ENCODE data around the gene HTR2A. TPM values are rescaled to one million over a fixed set of nuclear protein-coding genes. Genes with fewer than 3 reads are reported as not detected.

The HTR2A gene
- total RNA-seq, 8 experiments from 2014 or later = 0.08 to 8.3 (median 0.62) TPM

GRCh38 chr13:46861959-46862358 is 34.9 kb downstream of the HTR2A start:
- WGBS, 10 experiments = 0 to 88% (median 80%) methylated on average over 1 of the region's 1 CpG; no CpG with 5 or more reads in 3 of the 10 experiments
- in situ Hi-C loops (cut with MboI; ENCODE audit: low pct_unique_long_range_greater_than_20kb in 2 of 9, low sequenced_read_pairs in 9 of 9, unreplicated experiment in 9 of 9) = no loop called here
- H3K4me1 ChIP-seq (replicated peaks in 1 of 2) = peaks cover 0 to 5% of the 10 kb centered on the region in 2 donors
- H3K27ac ChIP-seq = no peak overlapping the region
- no peak overlapping the region for H3K4me3 ChIP-seq
- ATAC-seq (replicated peaks in 6 of 8) = no peak

DNA sequence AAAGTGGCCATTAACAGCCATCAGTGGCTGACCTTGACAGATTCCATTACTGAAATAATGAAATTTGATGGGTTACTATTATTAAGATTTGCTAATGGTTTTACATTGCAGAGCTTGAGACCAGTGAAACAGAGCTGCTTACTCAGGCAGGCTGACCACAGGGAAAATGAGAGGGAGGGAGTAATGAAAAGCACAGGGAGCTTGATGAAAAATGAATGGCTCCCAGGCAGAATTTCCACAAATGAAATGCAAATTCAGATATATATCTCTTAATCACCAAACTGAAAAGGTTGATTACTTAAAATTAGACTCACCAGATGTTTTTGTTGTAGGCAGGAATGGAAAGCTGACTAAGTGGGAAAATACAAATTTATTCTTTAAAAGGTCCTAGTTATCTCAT is 36.1 kb downstream of the HTR2A start:
- in situ Hi-C loops (cut with MboI; ENCODE audit: low pct_unique_long_range_greater_than_20kb in 2 of 9, low sequenced_read_pairs in 9 of 9, unreplicated experiment in 9 of 9) = no loop called here
- Histone ChIP-seq H3K4me3 (no peak overlapping the region), H3K27ac (no peak overlapping the region), H3K4me1 (replicated peaks in 1 of 2) (no peaks in the 10 kb centered on the region)
- ATAC-seq (replicated peaks in 6 of 8) = peak in 6 of 8 experiments; percentile 38 to 77 (median 58)

DNA sequence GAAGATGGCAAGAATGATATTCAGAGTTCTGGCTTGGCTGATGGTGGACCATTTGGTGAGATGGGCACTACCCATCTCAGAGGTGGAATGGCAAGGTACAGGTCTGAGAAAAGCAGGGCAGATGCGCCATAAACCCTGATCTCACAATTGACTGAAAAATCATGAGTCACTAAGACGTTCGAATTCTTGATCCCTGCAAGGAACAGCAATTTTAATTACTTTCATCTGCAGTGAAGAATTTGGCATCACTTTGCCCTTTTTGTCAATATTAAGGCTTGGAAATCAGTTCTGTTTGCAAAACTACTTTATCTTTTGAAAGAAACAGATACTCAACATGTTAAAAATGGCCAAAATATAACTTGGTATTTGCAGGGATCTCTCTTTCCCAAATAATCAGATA is 38.1 kb downstream of the HTR2A start:
- Histone ChIP-seq H3K4me3 (no peak overlapping the region), H3K27ac (no peak overlapping the region), H3K4me1 (replicated peaks in 1 of 2) (no peaks in the 10 kb centered on the region)
- 0 to 100% (median 88%) methylated on average over 2 to 3 of the region's 3 CpGs; no CpG with 5 or more reads in 3 of the 10 experiments for WGBS, 10 experiments
- ATAC-seq (replicated peaks in 6 of 8) = no peak
- in situ Hi-C loops (cut with MboI; ENCODE audit: low pct_unique_long_range_greater_than_20kb in 2 of 9, low sequenced_read_pairs in 9 of 9, unreplicated experiment in 9 of 9) = no loop called here

- in situ Hi-C loops (cut with MboI; ENCODE audit: low pct_unique_long_range_greater_than_20kb in 2 of 9, low sequenced_read_pairs in 9 of 9, unreplicated experiment in 9 of 9) = no loop called here
- no peak overlapping the region for H3K4me3 ChIP-seq
- 0 to 78% (median 64%) methylated on average over 1 to 3 of the region's 3 CpGs; no CpG with 5 or more reads in 1 of the 10 experiments for WGBS, 10 experiments
- H3K4me1 ChIP-seq (replicated peaks in 1 of 2) = no peaks in the 10 kb centered on the region
- H3K27ac ChIP-seq = no peak overlapping the region
- no peak for ATAC-seq (replicated peaks in 6 of 8)
These were observed 38.7 kb downstream of the HTR2A start for GRCh38 chr13:46858163-46858562.

DNA sequence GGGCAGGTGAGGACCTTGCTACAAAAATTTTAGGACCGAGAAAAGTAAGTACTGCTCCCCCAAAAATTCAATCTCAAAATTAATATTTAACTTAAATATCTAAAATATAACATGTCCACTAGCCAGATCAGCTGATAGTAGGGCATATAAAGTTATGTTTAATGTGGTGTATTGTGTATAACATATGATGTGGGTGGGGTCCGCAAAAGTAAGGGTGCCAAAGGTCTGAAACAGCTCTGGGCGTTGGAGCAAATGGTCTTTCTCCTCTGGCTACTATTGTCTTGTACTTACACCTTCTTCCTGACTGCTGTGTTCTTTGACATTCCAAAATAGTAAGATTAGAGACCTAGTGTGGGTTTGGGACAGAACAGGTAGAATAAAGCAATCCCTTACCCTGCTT is 41.2 kb downstream of the HTR2A start:
- no peak overlapping the region for H3K27ac ChIP-seq
- H3K4me1 ChIP-seq (replicated peaks in 1 of 2) = no peaks in the 10 kb centered on the region
- H3K4me3 ChIP-seq = no peak overlapping the region
- in situ Hi-C loops (cut with MboI; ENCODE audit: low pct_unique_long_range_greater_than_20kb in 2 of 9, low sequenced_read_pairs in 9 of 9, unreplicated experiment in 9 of 9) = no loop called here
- ATAC-seq (replicated peaks in 6 of 8) = no peak
- 41 to 100% (median 79%) methylated on average over 1 to 3 of the region's 3 CpGs; no CpG with 5 or more reads in 3 of the 10 experiments for WGBS, 10 experiments

GRCh38 chr13:46855166-46855565 is 41.7 kb downstream of the HTR2A start:
- ATAC-seq (replicated peaks in 6 of 8) = no peak
- Histone ChIP-seq H3K4me3 (no peak overlapping the region), H3K27ac (no peak overlapping the region), H3K4me1 (replicated peaks in 1 of 2) (no peaks in the 10 kb centered on the region)
- 80 to 100% (median 100%) methylated on average over 1 to 2 of the region's 2 CpGs; no CpG with 5 or more reads in 5 of the 10 experiments for WGBS, 10 experiments
- in situ Hi-C loops (cut with MboI; ENCODE audit: low pct_unique_long_range_greater_than_20kb in 2 of 9, low sequenced_read_pairs in 9 of 9, unreplicated experiment in 9 of 9) = no loop called here

DNA sequence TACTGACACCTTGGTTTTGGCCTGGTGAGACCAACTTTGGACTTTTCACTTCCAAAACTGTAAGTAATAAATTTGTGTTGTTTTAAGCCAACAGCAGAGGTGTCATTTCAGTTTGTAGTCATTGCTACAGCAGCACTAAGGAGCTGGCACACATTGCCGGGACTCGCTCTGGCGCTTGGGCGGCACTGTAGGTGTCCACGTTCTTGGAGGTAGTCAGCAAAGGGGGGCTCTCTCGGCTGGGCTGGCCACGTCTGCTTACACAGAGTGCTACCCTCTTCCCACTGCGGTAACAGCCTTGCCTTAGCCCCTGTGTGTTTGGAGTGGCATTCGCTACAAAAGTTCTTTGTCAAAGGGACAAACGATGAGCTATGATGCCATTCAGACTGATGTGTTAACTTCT is 44.7 kb downstream of the HTR2A start:
- 60 to 94% (median 84%) methylated on average over 1 to 7 of the region's 10 CpGs; no CpG with 5 or more reads in 3 of the 10 experiments for WGBS, 10 experiments
- Histone ChIP-seq H3K4me1 (replicated peaks in 1 of 2) (no peaks in the 10 kb centered on the region), H3K27ac (no peak overlapping the region), H3K4me3 (no peak overlapping the region)
- ATAC-seq (replicated peaks in 6 of 8) = no peak
- in situ Hi-C loops (cut with MboI; ENCODE audit: low pct_unique_long_range_greater_than_20kb in 2 of 9, low sequenced_read_pairs in 9 of 9, unreplicated experiment in 9 of 9) = no loop called here

GRCh38 chr13:46850214-46850613 is 46.6 kb downstream of the HTR2A start:
- in situ Hi-C loops (cut with MboI; ENCODE audit: low pct_unique_long_range_greater_than_20kb in 2 of 9, low sequenced_read_pairs in 9 of 9, unreplicated experiment in 9 of 9) = no loop called here
- Histone ChIP-seq H3K4me1 (replicated peaks in 1 of 2) (no peaks in the 10 kb centered on the region), H3K27ac (no peak overlapping the region), H3K4me3 (no peak overlapping the region)
- WGBS, 10 experiments = 57 to 100% (median 83%) methylated on average over 1 of the region's 1 CpG; no CpG with 5 or more reads in 5 of the 10 experiments
- ATAC-seq (replicated peaks in 6 of 8) = no peak

DNA sequence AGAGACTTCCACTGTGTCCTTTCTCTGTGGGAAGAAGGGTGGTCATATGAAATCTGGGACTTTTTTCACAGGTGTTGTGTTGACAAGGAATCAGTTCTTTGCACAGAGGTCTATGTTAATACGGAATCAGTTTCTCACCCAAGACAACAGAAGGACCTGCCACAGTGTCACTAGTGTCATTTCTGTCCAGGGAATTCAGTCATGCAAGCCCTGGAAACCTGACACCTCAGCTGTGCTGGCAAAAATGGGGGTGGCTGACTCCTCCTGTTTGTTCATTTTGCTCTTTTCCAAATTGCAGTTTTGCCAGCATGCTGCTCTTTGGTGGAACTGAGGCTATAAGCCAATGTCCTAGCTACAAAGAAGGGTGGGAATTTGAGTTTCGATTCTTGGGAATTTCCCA is 50.1 kb downstream of the HTR2A start:
- no peak for ATAC-seq (replicated peaks in 6 of 8)
- WGBS, 10 experiments = 0 to 92% (median 73%) methylated on average over 1 to 2 of the region's 2 CpGs; no CpG with 5 or more reads in 2 of the 10 experiments
- no peaks in the 10 kb centered on the region for H3K4me1 ChIP-seq (replicated peaks in 1 of 2)
- in situ Hi-C loops (cut with MboI; ENCODE audit: low pct_unique_long_range_greater_than_20kb in 2 of 9, low sequenced_read_pairs in 9 of 9, unreplicated experiment in 9 of 9) = loop anchor here in 2 of 9 experiments (25.0 kb wide), 2 partner anchors 916 to 1916 kb away; no protein-coding TSS in a partner anchor
- H3K4me3 ChIP-seq = no peak overlapping the region
- no peak overlapping the region for H3K27ac ChIP-seq

DNA sequence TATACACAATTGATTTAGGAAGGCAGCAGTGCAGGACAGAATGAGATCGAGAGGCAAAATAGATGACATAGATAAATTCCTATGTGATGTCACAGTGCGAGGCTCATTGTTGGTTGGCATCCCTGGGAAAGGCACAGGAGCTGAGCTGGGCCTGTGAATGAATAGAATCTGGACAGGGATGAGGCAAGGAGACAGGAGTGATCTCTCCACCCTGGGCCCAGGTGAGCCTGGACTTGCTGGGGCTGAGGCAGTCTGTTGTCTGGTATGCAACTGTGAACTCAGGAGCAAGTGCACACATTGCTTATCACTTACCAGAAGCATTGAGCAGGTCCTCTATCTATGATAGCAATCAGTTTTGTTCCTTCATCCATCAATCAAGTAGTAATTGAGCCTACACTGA is 51.7 kb downstream of the HTR2A start:
- H3K4me1 ChIP-seq (replicated peaks in 1 of 2) = no peaks in the 10 kb centered on the region
- in situ Hi-C loops (cut with MboI; ENCODE audit: low pct_unique_long_range_greater_than_20kb in 2 of 9, low sequenced_read_pairs in 9 of 9, unreplicated experiment in 9 of 9) = loop anchor here in 2 of 9 experiments (25.0 kb wide), 2 partner anchors 917 to 1917 kb away; no protein-coding TSS in a partner anchor
- 43 to 100% (median 86%) methylated on average over 1 to 2 of the region's 2 CpGs; no CpG with 5 or more reads in 2 of the 10 experiments for WGBS, 10 experiments
- ATAC-seq (replicated peaks in 6 of 8) = peak in 1 of 8 experiments; percentile 49
- H3K4me3 ChIP-seq = no peak overlapping the region
- H3K27ac ChIP-seq = no peak overlapping the region

DNA sequence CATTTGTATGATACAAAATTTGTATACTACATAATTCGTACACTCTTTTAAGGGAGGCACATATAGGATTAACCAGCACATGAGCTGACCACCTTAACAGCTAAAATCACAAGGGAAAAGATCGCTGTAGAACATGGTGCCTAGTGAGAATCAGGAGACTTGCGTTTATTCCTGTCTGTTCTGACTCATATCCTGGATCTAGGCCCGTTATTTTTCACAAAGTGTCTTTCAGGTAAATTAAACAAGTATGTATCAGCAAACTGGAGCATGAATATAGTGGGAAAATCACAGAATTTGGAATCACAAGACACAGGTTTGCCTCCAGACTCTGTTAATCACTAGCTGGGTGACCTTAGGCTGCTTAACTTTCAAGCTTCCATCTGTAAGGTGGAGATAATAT is 52.4 kb downstream of the HTR2A start:
- Histone ChIP-seq H3K4me3 (no peak overlapping the region), H3K27ac (no peak overlapping the region), H3K4me1 (replicated peaks in 1 of 2) (peaks cover under 1 to 1% of the 10 kb centered on the region in 2 donors)
- in situ Hi-C loops (cut with MboI; ENCODE audit: low pct_unique_long_range_greater_than_20kb in 2 of 9, low sequenced_read_pairs in 9 of 9, unreplicated experiment in 9 of 9) = loop anchor here in 2 of 9 experiments (25.0 kb wide), 2 partner anchors 918 to 1918 kb away; no protein-coding TSS in a partner anchor
- ATAC-seq (replicated peaks in 6 of 8) = no peak
- WGBS, 10 experiments = 50 to 92% (median 73%) methylated on average over 1 to 4 of the region's 4 CpGs

DNA sequence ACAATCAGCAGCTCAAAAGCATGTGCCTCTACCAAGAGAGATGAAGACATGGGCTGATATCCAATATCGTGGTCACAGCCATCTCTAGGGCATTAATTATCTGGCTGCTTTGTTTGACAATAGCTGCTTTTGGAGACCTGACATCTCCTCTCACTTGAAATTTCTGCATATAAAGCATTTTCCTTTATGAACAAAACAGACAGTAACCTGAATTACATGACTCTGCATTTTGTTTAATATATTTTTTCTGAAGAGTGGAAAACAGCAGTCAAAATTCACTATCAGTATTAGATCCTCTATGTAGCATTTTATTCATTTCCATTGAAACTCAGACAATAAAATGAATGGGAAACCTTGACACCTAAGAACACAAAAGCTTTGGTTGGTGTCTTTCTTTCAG is 57.5 kb downstream of the HTR2A start:
- WGBS, 10 experiments = 15 to 80% (median 50%) methylated on average over 1 of the region's 1 CpG; no CpG with 5 or more reads in 5 of the 10 experiments
- in situ Hi-C loops (cut with MboI; ENCODE audit: low pct_unique_long_range_greater_than_20kb in 2 of 9, low sequenced_read_pairs in 9 of 9, unreplicated experiment in 9 of 9) = loop anchor here in 3 of 9 experiments (10.0 to 25.0 kb wide), 3 partner anchors 923 to 1923 kb away; no protein-coding TSS in a partner anchor
- ATAC-seq (replicated peaks in 6 of 8) = no peak
- peaks cover 5 to 7% of the 10 kb centered on the region in 2 donors for H3K4me1 ChIP-seq (replicated peaks in 1 of 2)
- H3K4me3 ChIP-seq = no peak overlapping the region
- no peak overlapping the region for H3K27ac ChIP-seq

GRCh38 chr13:46834657-46835056 is 62.2 kb downstream of the HTR2A start:
- H3K4me3 ChIP-seq = no peak overlapping the region
- whole genome bisulfite sequencing, 10 experiments = 56 to 100% (median 87%) methylated on average over 1 to 6 of the region's 6 CpGs
- peak in 1 of 8 experiments; percentile 17 for ATAC-seq (replicated peaks in 6 of 8)
- no peak overlapping the region for H3K27ac ChIP-seq
- in situ Hi-C loops (cut with MboI; ENCODE audit: low pct_unique_long_range_greater_than_20kb in 2 of 9, low sequenced_read_pairs in 9 of 9, unreplicated experiment in 9 of 9) = loop anchor here in 3 of 9 experiments (10.0 to 25.0 kb wide), 3 partner anchors 928 to 1928 kb away; no protein-coding TSS in a partner anchor
- peaks cover 5 to 7% of the 10 kb centered on the region in 2 donors for H3K4me1 ChIP-seq (replicated peaks in 1 of 2)
